Measurements from ENCODE around the gene FLT1. TPM values are rescaled to one million over a fixed set of nuclear protein-coding genes. Genes with fewer than 3 reads are reported as not detected.

FLT1 gene
- polyA plus RNA-seq, 2 donors: 1.2 to 2.1 TPM

Other genes starting within 250 kb of the FLT1 start
- gene POMP, start 164.0 kb upstream of the FLT1 start, polyA plus RNA-seq: 10 to 100 TPM; 46.0 to 65.2 TPM
- 1 to 10 TPM in 1 of 2 donors, under 1 TPM in 1; 0.96 to 2.7 TPM for gene SLC46A3, start 223.8 kb upstream of the FLT1 start, polyA plus RNA-seq